ENCODE data around the gene CCDC134. TPM values are rescaled to one million over a fixed set of nuclear protein-coding genes. Genes with fewer than 3 reads are reported as not detected.
A peak's percentile ranks its signal among the peaks of the same experiment; 100 is the strongest.

CCDC134 gene
- 4.1 TPM for total RNA-seq
- long read RNA-seq, partial matches to known transcripts = 0 of 2 reads
- long read RNA-seq, other reads (novel, unspliced or antisense) = 0 of 2 reads

DNA sequence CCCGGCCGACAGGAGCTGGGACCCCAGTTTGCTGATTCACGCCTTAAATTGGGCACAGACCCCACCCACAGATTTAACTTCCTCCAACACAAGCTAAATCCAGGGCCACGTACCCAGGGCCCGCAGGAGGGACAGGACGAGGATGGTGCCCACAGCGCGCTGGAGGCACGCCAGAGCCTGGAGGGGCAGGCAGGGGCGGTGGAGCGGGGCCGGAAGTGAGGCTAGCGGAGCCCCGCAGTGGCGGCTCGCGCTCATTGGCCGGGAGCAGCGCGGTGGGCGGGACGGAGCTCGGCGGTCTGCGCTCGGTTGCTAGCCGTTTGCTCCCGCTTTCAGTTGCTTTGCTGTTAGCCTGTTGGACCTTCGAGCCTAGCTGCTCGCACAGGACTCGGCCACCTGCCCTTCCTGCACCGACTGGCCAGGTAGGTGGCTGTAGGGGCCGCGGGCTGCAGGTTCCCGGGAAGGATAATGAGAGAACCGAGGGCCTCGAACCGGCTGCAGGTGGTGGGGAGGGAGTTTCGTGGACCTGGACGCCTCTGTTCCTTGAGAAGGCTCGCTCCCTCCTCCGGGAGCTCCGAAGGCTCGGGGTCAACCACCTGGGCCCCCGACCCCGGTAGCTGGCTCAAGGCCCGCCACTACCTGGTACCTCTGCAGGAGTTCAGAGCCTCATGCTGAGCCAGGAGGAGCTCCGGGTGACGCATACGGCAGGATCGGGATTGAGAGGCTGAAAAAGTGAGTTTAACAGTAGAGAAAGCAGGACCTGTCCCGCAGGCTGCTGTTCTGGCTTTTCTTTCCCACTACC lies at the start of gene CCDC134:
Gene CCDC134 (plus strand): TSS at position 332 of the 799 bp plus-strand sequence. CDS start 8,212 bp downstream, outside the sequence.
- ATAC-seq = peak; percentile 99
- intact Hi-C loops (cut with DNase I) = loop anchor here (5.0 kb wide), 1 partner anchor 103 kb away; the partner anchor contains the start of gene MEI1
- DNase-seq (ENCODE audit: missing footprints) = peak; percentile 96

DNA sequence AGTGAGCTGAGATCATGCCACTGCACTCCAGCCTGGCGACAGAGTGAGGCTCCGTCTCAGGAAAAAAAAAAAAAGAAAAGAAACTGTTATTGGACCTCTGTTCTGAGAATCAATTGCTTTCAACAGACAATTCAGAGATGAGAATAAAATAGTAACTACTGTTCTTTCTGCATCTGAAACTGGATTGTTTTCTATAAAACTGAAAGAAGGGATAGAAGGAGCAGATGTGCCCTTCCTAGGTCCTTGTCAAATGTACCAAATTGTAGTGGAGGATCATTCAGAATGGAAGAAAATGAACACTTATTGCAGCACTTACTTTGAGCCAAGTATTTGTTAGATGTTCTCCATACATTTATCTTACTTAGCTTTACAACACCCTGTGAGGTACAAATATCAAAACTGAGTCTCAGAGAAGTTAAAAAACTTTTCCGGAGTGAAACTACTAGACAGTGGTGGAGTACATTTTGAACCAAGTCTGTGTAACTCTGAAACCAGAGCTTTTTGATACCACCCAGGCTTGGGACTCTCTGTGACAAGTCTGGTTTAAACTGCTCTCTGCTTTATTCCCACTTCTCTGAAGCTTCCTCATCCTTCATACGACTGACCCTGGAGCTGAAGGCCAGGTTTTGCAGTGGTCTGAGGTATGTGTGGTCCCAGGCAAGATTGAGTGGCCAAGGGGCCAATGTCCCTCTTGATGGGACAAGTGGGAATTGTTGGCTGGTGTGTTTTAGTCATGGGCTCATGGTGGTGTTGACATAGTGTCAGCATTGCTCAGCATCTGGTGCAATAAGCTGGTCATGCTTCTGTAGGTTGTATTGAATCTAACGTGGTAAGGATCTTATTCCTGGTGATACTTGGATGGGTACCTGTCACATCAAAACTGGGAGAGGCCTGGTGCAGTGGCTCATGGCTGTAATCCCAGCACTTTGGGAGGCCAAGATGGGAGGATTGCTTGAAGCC lies 48.2 kb upstream of the CCDC134 start:
- DNase-seq (ENCODE audit: missing footprints) = no peak
- ATAC-seq = no peak
- intact Hi-C loops (cut with DNase I) = no loop called here

- ATAC-seq (no peak), DNase-seq (ENCODE audit: missing footprints) (no peak)
- intact Hi-C loops (cut with DNase I) = no loop called here
These were observed 46.5 kb upstream of the CCDC134 start for GRCh38 chr22:41753984-41754383.

DNA sequence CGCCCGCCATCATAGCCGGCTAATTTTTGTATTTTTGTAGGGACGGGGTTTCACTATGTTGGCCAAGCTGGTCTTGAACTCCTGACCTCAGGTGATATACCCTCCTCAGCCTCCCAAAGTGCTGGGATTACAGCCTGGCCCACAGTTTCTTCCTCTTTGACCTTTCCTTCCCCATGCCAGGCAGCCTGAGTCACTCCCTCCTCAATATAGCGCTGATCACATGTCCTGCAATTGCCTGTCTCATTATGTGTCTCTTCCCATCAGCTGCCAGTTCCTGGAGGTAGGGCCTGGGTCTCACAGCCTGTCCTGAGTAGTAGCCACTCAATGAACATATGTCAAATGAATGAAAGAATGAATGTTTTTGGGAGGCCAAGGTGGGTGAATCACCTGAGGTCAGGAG lies 43.0 kb upstream of the CCDC134 start:
- no peak for ATAC-seq
- no peak for DNase-seq (ENCODE audit: missing footprints)
- intact Hi-C loops (cut with DNase I) = no loop called here

GRCh38 chr22:41758231-41758630 lies 42.2 kb upstream of the CCDC134 start:
- no peak for DNase-seq (ENCODE audit: missing footprints)
- intact Hi-C loops (cut with DNase I) = no loop called here
- ATAC-seq = no peak

DNA sequence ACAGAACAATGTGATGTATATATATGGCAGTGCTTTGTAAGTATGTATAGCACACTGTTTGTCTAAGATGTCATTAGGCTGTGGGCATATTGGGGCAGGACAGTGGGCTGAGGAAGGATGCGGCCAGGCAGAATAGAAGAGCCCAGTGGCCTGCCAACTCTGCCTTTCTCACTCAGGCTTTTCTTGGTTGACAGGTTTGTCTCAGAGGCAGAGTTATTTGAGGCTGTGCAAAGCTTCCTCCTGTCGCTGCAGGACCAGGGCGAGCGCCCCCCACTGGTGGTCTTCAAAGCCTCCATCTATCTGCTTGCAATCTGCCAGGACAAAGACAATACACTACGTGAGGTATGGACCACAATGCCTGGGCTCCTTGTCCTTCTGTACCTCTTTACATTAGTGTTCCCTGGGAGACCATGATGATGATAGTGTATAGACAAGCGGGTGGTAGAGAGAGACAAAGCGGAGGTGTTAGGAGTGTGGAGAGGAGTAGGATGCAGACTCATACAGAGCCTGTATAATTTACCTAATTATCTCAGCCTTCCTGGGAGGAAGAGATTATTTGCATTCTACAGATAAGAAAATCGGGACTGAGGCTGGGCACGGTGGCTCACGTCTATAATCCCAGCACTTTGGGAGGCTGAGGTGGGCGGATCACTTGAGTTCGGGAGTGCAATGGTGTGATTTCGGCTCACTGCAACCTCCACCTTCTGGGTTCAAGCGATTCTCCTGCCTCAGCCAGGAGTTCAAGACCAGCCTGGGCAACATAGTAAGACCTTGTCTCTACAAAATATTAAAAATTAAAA lies 37.3 kb upstream of the CCDC134 start:
- DNase-seq (ENCODE audit: missing footprints) (no peak), ATAC-seq (no peak)
- intact Hi-C loops (cut with DNase I) = no loop called here

GRCh38 chr22:41766476-41766875 lies 34.0 kb upstream of the CCDC134 start:
- DNase-seq (ENCODE audit: missing footprints) (no peak), ATAC-seq (no peak)
- intact Hi-C loops (cut with DNase I) = no loop called here

GRCh38 chr22:41768430-41768829 lies 32.0 kb upstream of the CCDC134 start:
- DNase-seq (ENCODE audit: missing footprints) (no peak), ATAC-seq (peak; percentile 10)
- intact Hi-C loops (cut with DNase I) = no loop called here

DNA sequence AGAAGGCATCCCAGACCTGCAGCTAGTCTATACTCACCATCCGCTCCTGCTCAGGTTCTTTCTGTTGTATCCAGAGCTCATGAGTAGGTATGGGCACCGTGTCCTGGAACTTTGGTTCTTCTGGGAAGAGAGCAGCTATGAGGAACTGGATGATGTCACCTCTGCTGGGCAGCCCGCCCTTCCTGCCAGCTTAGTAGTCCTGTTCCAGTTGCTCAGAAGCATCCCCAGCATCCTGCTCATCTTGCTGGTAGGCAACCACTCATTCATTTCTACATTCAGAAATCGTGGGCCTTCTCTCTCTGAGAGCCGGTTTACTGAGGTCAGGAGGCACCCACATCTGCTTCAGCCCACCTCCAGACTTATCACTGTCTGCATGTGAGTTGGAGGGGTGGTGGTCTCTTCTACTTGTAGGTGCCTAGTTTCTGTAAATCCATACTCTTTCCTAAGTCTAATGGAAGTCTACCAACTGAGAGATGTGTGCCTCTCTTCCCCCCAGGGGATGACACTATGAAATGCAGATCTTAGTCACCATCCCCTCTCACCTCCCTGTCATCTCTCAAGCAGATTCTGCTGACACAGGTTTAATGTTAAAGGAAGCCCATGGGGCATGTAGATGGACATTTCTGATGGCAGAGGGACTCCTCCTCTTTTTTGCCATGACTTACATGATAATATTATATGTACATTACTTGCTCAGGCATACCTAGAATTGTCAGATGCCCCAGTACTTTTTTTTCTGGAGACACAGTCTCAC lies 29.6 kb upstream of the CCDC134 start:
- DNase-seq (ENCODE audit: missing footprints) (no peak), ATAC-seq (no peak)
- intact Hi-C loops (cut with DNase I) = no loop called here

GRCh38 chr22:41772198-41772597 lies 28.3 kb upstream of the CCDC134 start:
- ATAC-seq (no peak), DNase-seq (ENCODE audit: missing footprints) (no peak)
- intact Hi-C loops (cut with DNase I) = no loop called here

- DNase-seq (ENCODE audit: missing footprints) (no peak), ATAC-seq (no peak)
- intact Hi-C loops (cut with DNase I) = no loop called here
These were observed 27.8 kb upstream of the CCDC134 start for GRCh38 chr22:41772645-41773044.

DNA sequence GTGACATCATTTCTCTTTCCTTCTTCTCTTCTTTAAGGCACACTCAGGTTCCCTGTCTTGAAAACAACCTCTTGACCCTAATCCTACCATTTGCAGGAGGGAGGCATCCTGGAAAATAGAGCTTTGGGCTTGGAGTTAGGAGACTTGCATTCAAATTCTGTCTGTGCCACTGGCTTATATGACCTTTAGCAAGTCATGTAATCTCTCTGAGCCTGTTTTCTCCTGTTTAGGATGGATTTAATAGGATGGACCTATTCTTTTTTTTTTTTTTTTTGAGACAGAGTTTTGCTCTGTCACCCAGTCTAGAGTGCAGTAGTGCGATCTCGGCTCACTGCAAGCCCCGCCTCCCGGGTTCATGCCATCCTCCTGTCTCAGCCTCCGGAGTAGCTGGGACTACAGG lies 25.1 kb upstream of the CCDC134 start:
- intact Hi-C loops (cut with DNase I) = no loop called here
- DNase-seq (ENCODE audit: missing footprints) (no peak), ATAC-seq (no peak)

- intact Hi-C loops (cut with DNase I) = no loop called here
- DNase-seq (ENCODE audit: missing footprints) = no peak
- ATAC-seq = no peak
These were observed 24.5 kb upstream of the CCDC134 start for GRCh38 chr22:41775976-41776375.

DNA sequence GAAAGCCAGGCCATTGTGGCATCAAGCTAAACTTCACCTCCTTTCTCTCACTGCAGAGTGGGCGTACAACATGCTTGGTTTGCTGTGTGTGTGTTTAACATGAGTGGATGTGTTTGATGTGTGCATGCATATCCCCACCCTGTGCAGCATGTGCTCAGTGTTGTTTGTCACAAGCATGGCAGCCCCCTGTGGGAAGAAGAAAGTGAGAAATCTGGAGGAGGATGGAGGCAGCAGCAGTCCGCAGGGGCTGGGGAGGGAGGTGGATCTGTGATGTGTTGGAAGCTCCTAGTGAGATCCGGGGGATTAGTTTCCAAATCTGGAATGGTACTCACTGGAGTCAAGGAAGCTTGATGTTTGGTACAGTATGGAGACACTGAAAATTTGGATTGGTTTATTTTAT lies 24.1 kb upstream of the CCDC134 start:
- DNase-seq (ENCODE audit: missing footprints) (no peak), ATAC-seq (no peak)
- intact Hi-C loops (cut with DNase I) = no loop called here

GRCh38 chr22:41777749-41778425 lies 22.6 kb upstream of the CCDC134 start:
- ATAC-seq = no peak
- intact Hi-C loops (cut with DNase I) = no loop called here
- no peak for DNase-seq (ENCODE audit: missing footprints)

- intact Hi-C loops (cut with DNase I) = loop anchor here (10.0 kb wide), 1 partner anchor 55 kb away; no protein-coding TSS in a partner anchor
- DNase-seq (ENCODE audit: missing footprints) = peak; percentile 57
- ATAC-seq = no peak
These were observed 20.5 kb upstream of the CCDC134 start for GRCh38 chr22:41779929-41780505.
